NB4 (cell line): ENCODE data around the gene MACROD2.

Experiments
- DNase-seq: peaks from one replicate; pipeline ENCODE4 v3.0.0; 2010; ENCODE audit warnings: low read depth
- H3K4me3 ChIP-seq: one replicate; pipeline ENCODE4 v1.5.1; 2011; ENCODE audit warnings: mild to moderate bottlenecking, low read depth, low read length, moderate library complexity
- CTCF ChIP-seq: IDR thresholded peaks from one replicate; pipeline ENCODE4 v1.5.1; 2012; ENCODE audit warnings: low read depth, low read length
- MAX ChIP-seq: IDR thresholded peaks from 2 replicates; pipeline ENCODE4 v1.6.1; 2011; ENCODE audit warnings: low read depth, low read length
- MYC ChIP-seq: IDR thresholded peaks from 2 replicates; pipeline ENCODE4 v1.6.1; 2011; ENCODE audit warnings: low read depth, low read length
- POLR2A ChIP-seq: IDR thresholded peaks from 2 replicates; pipeline ENCODE4 v1.6.1; 2011; ENCODE audit warnings: mild to moderate bottlenecking; ENCODE audit not compliant: insufficient read length; ENCODE audit errors: extremely low read depth

Gene MACROD2

GRCh38 chr20:14918976-14919375 is 923.7 kb downstream of the MACROD2 start:
- TF ChIP-seq MYC (no peak), MAX (no peak), POLR2A (no peak), CTCF (no peak)
- H3K4me3 ChIP-seq, result no peak overlapping the region
- DNase-seq, result no peak

GRCh38 chr20:14919501-14920081 is 924.3 kb downstream of the MACROD2 start:
- DNase-seq, result no peak
- no peak overlapping the region for H3K4me3 ChIP-seq
- TF ChIP-seq MYC, result no peak
- TF ChIP-seq CTCF, result no peak
- TF ChIP-seq POLR2A, result no peak
- TF ChIP-seq MAX, result no peak

GRCh38 chr20:14921513-14921912 is 926.2 kb downstream of the MACROD2 start:
- no peak for DNase-seq
- TF ChIP-seq POLR2A, result no peak
- TF ChIP-seq MYC, result no peak
- no peak for TF ChIP-seq MAX
- no peak for TF ChIP-seq CTCF

GRCh38 chr20:14922503-14923267 is 927.4 kb downstream of the MACROD2 start:
- no peak for TF ChIP-seq MYC
- no peak for TF ChIP-seq MAX
- no peak for TF ChIP-seq CTCF
- TF ChIP-seq POLR2A, result no peak
- DNase-seq, result no peak

More at GRCh38 chr20:14921513-14921912, 926.2 kb downstream of the MACROD2 start:
- H3K4me3 ChIP-seq, result no peak overlapping the region

GRCh38 chr20:14924433-14924832 is 929.1 kb downstream of the MACROD2 start:
- DNase-seq, result no peak
- no peak for TF ChIP-seq MYC
- TF ChIP-seq MAX, result no peak
- TF ChIP-seq CTCF, result no peak
- no peak for TF ChIP-seq POLR2A
- H3K4me3 ChIP-seq, result no peak overlapping the region

More at GRCh38 chr20:14922503-14923267, 927.4 kb downstream of the MACROD2 start:
- H3K4me3 ChIP-seq, result no peak overlapping the region
